HG03159 (cell line): ENCODE data around the gene RBBP4.
"Not testable (repeated sequence)": the region's sequence is repeated elsewhere in the genome, so short reads cannot be mapped to it uniquely, and the experiment has no call there.

Source experiments
- ATAC-seq: cut with Tn5 transposase; IDR thresholded peaks from one replicate; pipeline ENCODE4 v1.9.1; 2021; ENCODE audit warnings: mild to moderate bottlenecking, moderate library complexity; ENCODE audit not compliant: unreplicated experiment

Gene RBBP4

DNA sequence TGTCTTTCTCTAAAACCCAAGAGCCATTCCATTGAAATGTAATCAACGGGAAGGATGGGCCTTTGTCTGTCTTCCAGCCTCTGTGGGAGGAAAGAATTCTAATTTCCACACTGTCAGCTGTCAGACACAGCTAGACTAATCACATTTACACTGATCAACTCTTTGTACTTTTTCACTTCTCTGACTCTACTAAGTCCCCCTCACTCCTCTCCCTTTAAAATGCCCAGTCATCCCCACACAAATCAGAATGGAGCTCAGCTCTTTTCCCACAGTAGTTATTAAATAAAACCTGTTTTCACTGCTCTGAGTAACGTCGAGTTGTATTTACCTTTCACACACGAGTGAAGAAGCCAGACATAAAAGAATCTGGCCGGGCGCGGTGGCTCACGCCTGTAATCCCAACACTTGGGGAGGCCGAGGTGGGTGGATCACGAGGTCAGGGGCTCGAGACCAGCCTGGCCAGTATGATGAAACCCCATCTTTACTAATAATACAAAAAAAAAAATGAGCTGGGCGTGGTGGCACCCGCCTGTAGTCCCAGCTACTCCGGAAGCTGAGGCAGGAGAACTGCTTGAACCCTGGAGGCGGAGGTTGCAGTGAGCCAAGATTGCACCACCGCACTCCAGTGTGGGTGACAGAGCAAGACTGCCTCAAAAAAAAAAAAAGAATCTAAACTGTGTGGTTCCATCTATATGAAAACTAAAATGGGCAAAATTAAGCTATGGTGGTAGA lies 13.9 kb upstream of the RBBP4 start:
- no peak for ATAC-seq

DNA sequence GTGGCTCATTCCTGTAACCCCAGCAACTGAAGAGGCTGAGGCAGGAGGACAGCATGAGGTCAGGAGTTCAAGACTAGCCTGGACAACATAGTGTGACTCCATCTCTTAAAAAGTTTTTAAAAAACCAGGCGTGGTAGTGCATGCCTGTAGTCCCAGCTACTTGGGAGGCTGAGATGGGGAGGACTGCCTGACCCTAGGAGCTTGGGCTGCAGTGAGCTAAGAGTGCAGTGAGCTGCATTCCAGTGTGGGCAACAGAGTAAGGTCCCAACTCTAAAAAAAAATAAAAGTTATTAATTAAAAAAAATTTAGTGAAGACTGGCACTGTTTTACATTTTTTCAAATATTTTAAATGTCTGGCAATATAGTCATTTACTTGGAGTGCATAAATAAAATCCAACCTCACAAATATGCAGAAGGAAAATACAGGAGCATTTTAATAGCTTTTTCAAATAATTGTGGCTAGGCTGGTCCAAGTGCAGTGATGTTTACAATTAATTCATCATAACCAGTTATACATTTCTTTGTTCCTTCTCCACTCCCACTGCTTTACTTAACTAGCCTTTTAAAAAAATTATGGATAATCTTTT lies 11.4 kb upstream of the RBBP4 start:
- ATAC-seq, result no peak

GRCh38 chr1:32642292-32642827 lies 8.6 kb upstream of the RBBP4 start:
- ATAC-seq, result not testable (repeated sequence)

DNA sequence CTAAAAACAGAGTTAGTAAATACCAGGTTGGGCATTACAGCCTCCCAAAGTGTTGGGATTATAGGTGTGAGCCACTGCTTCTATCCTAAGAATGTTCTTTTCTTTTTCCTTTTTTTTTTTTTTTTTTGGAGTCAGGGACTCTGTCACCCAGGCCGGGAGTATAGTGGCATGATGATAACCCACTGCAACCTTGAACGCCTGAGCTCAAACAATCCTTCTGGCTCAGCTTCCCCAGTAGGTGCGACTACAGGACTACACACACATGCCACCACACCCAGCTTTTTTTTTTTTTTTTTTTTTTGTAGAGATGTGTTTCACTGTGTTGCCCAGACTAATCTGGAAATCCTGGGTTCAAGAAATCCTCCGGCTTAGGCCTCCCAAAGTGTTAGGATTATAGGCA lies 6.6 kb upstream of the RBBP4 start:
- ATAC-seq, result no peak

DNA sequence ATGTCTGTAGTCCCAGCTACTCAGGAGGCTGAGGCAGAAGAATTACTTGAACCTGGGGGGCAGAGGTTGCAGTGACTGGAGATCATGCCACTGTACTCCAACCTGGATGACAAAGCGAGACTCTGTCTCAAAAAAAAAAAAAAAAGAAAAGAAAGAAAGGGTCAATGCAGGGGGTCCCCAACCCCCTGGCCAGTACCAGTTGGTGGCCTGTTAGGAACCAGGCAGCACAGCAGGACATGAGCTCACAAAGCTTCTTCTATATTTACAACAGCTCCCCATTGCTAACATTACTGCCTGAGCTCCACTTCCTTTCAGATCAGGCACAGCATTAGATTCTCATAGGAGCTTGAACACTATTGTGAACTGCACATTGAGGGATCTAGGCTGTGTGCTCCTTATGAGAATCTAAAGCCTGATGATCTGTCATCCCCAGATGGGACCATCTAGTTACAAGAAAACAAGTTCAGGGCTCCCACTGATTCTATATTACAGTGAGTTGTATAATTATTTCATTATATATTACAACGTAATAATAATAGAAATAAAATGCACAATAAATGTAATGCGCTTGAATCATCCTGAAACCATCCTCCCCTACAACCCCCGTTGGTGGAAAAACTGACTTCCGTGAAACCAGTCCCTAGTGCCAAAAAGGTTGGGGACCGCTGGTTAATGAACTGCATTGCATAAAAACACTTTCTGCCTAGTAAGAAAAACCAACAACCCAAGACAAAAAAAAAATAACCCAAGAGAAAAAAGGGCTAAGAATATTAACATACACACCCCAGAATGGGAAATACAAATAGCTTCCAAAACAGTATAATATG lies 3.5 kb upstream of the RBBP4 start:
- no peak for ATAC-seq

DNA sequence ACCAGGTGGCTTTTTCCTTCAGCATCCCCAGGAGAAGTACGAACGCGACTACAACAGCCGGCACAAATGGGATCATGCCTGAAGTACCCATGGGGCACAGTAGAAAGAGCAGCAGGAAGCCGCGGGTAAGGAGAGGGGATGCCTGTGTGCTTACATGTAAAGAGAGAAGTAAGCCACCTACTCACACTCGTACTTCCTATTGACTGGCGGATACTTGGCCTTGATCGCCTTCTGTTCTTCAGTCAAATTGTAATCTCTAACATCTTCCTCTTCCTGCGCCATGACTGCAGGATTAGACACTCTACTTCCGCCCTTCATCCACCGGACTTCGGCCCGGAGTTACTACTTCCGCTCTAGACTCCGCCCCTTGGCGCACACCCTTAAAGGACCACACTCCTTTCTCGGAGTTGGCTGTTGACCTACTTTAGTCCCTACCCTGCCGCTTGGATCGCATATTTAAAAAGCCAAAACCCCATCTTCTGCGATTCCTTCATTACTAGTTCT lies 708 bp upstream of the RBBP4 start, which contains the start of gene ZBTB8OS:
Gene ZBTB8OS, minus strand, starts transcription at position 303 of the 504 bp plus-strand sequence. Its CDS starts 21 bp downstream, at position 282.
- peak; percentile 68 for ATAC-seq

DNA sequence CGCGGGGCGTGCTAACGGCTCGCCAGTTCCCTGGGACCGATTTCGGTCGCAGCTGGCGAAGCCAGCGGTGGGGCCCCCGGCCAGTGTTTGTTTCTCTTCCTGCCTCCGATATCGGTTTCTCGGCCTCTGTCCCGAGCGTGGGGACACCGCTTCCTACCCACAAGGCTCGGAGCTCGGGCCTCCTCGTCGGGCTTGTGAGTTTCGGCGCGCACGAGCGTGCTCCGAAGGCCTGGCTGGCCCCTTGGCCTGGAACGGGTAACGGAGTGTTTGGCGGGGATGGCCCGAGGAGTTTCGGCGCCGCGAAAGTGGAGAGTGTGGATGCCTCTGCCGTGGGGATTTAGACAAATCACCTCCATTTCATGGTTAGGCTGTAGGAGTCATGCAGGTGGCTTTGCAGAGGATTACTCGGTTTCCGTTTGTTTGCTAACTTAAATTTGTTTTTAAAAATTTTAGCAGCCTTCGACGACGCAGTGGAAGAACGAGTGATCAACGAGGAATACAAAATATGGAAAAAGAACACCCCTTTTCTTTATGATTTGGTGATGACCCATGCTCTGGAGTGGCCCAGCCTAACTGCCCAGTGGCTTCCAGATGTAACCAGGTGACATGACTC lies 559 bp downstream of the RBBP4 start:
- no peak for ATAC-seq

DNA sequence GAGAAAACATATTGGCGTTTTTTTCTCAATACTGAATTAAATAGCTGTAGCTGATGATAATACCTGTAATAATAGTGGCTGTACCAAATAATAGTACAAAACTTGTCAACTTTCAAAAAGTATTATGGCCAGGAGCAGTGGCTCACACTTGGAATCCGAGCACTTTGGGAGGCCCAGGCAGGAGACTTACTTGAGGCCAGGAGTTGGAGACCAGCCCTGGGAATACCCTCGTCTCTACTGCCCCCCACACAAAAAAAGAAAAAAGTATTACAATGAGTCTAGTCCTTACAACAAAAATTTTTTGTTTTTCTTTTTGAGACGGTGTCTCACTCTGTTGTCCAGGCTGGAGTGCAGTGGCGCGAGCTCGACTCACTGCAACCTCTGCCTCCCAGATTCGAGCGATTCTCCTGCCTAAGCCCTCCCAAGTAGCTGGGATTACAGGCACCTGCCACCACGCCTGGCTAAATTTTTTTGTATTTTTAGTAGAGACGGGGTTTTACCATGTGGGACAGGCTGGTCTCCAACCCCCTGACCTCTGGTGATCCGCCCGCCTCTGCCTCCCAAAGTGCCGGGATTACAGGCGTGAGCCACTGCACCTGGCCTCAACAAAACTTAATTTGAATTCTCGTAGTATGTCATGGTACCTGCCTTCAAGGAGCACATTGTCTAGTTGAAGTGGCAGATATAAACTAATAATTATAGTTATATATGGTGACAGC lies 1.4 kb downstream of the RBBP4 start:
- no peak for ATAC-seq

GRCh38 chr1:32659581-32659980 lies 8.6 kb downstream of the RBBP4 start:
- ATAC-seq, result no peak

- no peak for ATAC-seq
Observed at GRCh38 chr1:32665915-32666314, 14.9 kb downstream of the RBBP4 start.

DNA sequence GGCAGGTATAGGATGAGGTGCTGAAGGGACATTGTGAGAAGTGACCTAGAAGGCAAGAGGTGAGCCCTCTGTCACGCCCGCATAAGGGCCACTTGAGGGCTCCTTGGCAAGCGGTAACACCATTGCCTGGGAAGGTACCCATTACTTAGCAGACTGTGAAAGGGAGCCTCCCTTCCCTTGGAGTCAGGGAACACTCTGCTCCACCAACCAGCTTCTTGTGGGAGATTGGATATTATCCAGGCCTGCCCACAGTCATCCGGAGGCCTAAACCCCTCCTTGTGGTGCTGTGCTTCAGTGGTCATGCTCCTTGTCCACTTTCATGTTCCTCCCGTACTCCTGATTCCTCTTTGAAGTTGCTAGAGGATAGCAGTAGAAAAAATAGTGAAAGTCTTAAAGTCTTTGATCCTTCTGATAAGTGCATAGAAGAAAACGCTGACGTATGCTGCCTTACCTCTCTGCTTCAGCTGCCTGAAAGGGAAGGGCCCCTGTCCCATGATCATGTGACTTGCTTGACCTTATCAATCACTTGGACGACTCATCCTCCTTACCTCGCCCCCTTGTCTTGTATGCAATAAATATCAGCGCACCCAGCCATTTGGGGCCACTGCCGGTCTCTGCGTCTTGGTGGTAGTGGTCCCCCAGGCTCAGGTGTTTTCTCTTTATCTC lies 16.0 kb downstream of the RBBP4 start:
- ATAC-seq, result no peak

- ATAC-seq, result not testable (repeated sequence)
Observed at GRCh38 chr1:32668716-32669115, 17.7 kb downstream of the RBBP4 start.

DNA sequence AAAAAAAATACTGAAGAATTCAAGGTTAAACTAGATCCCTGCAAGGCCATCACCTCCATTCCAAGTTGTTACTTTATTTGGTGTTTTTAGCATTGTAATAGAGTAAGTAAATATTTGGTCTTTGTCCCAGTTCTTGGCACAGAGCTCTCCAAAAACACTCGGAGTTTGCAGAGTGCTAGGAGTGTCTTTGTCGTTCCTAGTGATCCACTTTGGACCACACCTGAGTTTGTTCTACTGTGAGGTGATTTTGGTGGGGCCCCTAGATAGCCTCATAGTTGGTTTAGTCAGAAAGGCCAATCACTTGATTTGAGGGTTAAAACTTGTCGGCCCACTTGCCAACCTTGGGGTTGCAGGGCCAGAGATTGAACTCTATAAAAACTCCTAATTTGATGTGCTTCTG lies 25.9 kb downstream of the RBBP4 start:
- no peak for ATAC-seq

GRCh38 chr1:32679993-32680392 lies 29.0 kb downstream of the RBBP4 start:
- not testable (repeated sequence) for ATAC-seq

- no peak for ATAC-seq
Observed at GRCh38 chr1:32680642-32681041, 29.6 kb downstream of the RBBP4 start.

DNA sequence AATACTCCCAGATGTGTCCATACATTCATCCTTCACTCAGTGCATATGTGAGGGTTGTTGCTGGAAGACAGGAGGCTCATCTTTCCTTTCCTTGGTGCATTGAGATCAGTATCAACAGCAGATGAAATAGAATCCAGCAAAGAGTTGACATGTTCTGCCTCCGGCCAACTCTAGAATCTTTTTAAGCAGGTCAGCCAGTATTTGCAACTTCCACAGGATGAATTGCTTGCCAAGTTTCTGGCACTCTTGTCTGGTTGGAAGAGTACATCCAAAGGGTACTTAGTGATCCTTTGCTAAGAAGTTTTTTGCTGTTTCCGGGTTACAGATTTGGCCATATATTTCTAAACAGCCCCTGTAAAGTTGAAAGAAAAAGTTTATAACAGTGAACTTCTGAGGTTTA lies 30.5 kb downstream of the RBBP4 start:
- no peak for ATAC-seq

- ATAC-seq, result no peak
Observed at GRCh38 chr1:32681999-32682398, 31.0 kb downstream of the RBBP4 start.

DNA sequence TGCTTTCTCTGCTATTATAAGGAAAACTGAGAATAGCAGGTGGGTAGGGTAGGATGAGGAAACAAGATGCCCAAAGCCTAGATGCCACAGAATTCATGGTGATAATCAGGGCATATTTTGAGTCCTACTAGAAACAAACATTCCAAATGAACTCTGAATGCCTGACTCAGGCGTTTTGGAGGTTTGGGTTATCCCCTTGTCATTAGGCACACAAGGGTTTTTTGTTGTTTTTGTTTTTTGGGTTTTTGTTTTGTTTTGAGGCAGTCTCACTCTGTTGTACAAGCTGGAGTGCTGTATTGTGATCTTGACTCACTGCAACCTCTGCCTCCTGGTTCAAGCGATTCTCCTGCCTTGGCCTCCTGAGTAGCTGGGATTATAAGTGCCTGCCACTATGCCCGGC lies 32.4 kb downstream of the RBBP4 start:
- no peak for ATAC-seq

- no peak for ATAC-seq
Observed at GRCh38 chr1:32684167-32684811, 33.3 kb downstream of the RBBP4 start.
